Thyroid gland (tissue), 4 donors: ENCODE measurements around the gene PRSS38. TPM values are rescaled to one million over a fixed set of nuclear protein-coding genes. Genes with fewer than 3 reads are reported as not detected.

Experiments
- DNase-seq, 2 donors: peaks; one replicate each; pipeline ENCODE4 v3.0.0-alpha.2; 2019
- H3K27ac ChIP-seq, 3 donors: fragments of 200-600 bp; sonication (generic); 1 replicate in 2 of 3; 2 replicates in 1 of 3; pipeline ENCODE4 v1.5.1; 2016 to 2019; ENCODE audit warnings: mild to moderate bottlenecking in 1 of 3, moderate library complexity in 1 of 3
- H3K27me3 ChIP-seq: fragments of 200-600 bp; sonication (generic); one replicate; pipeline ENCODE4 v1.5.1; 2019
- H3K36me3 ChIP-seq, 2 donors: fragments of 200-600 bp; sonication (generic); one replicate each; pipeline ENCODE4 v1.5.1; 2016 to 2019
- H3K4me1 ChIP-seq, 2 donors: fragments of 200-600 bp; sonication (generic); one replicate each; pipeline ENCODE4 v1.5.1; 2017 to 2019
- H3K4me3 ChIP-seq, 3 donors: fragments of 200-600 bp; sonication (generic); replicated peaks in 1 of 3; 1 replicate in 2 of 3; 2 replicates in 1 of 3; pipeline ENCODE4 v1.5.1; 2016; ENCODE audit warnings: mild to moderate bottlenecking in 1 of 3
- H3K9me3 ChIP-seq: fragments of 200-600 bp; sonication (generic); one replicate; pipeline ENCODE4 v1.5.1; 2017
- CTCF ChIP-seq, 6 experiments: fragments of 200-600 bp in 3 of 6; fragments of 450-650 bp in 3 of 6; sonication (generic) in 3 of 6; IDR thresholded peaks; one replicate each; pipeline ENCODE4 v1.5.1; 2016 to 2019; ENCODE audit warnings: antibody characterized with exemption in 6 of 6, mild to moderate bottlenecking in 2 of 6, inconsistent platforms in 1 of 6, moderate library complexity in 1 of 6
- POLR2A ChIP-seq, 2 donors: fragments of 450-650 bp; IDR thresholded peaks; one replicate each; pipeline ENCODE4 v1.6.1; 2017; ENCODE audit warnings: antibody characterized with exemption in 2 of 2, mild to moderate bottlenecking in 2 of 2, moderate library complexity in 1 of 2
- WGBS, 2 donors: methylation state at CpG; one replicate each; pipeline ENCODE4 v1.1.5; 2017; 5-methylcytosine and 5-hydroxymethylcytosine counted together
- intact Hi-C: fragments of 100-400 bp; cut with DNase I; formaldehyde crosslinking; loops from one replicate; pipeline ENCODE4 v1.15.1; 2023
- total RNA-seq, 4 donors: library from RNA; depleted of rRNA; stranded (reverse); fragments of >200 nt; gene quantifications; one replicate each; pipeline ENCODE4 v1.2.3, GENCODE V29; 2016

The PRSS38 gene
- total RNA-seq, 4 donors from 2014 or later, result not detected

GRCh38 chr1:227893949-227894721 lies 78.7 kb downstream of the PRSS38 start:
- H3K4me3 ChIP-seq, result no peak overlapping the region
- intact Hi-C loops, result no loop called here
- TF ChIP-seq POLR2A (IDR thresholded peaks at IDR 0.05) (no peak), CTCF (IDR thresholded peaks at IDR 0.05) (no peak)
- no peaks in the 10 kb centered on the region for H3K4me1 ChIP-seq
- H3K27ac ChIP-seq, result no peak overlapping the region
- WGBS, 2 donors, result 83 to 84% methylated on average over 24 of the region's 27 CpGs
- DNase-seq, result peak in 1 of 2 donors; percentile 0
- no peaks in the 10 kb centered on the region for H3K9me3 ChIP-seq
- H3K36me3 ChIP-seq, result no peaks in the 10 kb centered on the region
- no peaks in the 10 kb centered on the region for H3K27me3 ChIP-seq

GRCh38 chr1:227894831-227895451 lies 79.5 kb downstream of the PRSS38 start:
- intact Hi-C loops, result no loop called here
- H3K9me3 ChIP-seq, result no peaks in the 10 kb centered on the region
- H3K4me1 ChIP-seq, result no peaks in the 10 kb centered on the region
- H3K36me3 ChIP-seq, result no peaks in the 10 kb centered on the region
- H3K27me3 ChIP-seq, result no peaks in the 10 kb centered on the region
- peak in 1 of 2 donors; percentile 0 for DNase-seq
- TF ChIP-seq CTCF (IDR thresholded peaks at IDR 0.05) (no peak), POLR2A (IDR thresholded peaks at IDR 0.05) (no peak)
- H3K27ac ChIP-seq, result no peak overlapping the region
- no peak overlapping the region for H3K4me3 ChIP-seq
- 91 to 92% methylated on average over 8 to 11 of the region's 12 CpGs for WGBS, 2 donors

Other genes starting within 250 kb of the PRSS38 start
- 10 to 100 TPM; 20.6 to 31.7 (median 28.8) TPM for gene JMJD4, start 80.4 kb upstream of the PRSS38 start, total RNA-seq
- 10 to 100 TPM; 50.4 to 72.6 (median 65.0) TPM for gene SNAP47, start 80.2 kb upstream of the PRSS38 start, total RNA-seq
- 1 to 10 TPM; 2.5 to 4.3 (median 3.4) TPM for gene WNT9A, start 132.3 kb downstream of the PRSS38 start, total RNA-seq
- not detected for gene WNT3A, start 191.3 kb downstream of the PRSS38 start, total RNA-seq